ENCODE results near the gene NT5C3B.
A peak's percentile ranks its signal among the peaks of the same experiment; 100 is the strongest.
"Not testable (repeated sequence)": the region's sequence is repeated elsewhere in the genome, so short reads cannot be mapped to it uniquely, and the experiment has no call there.

Gene NT5C3B

DNA sequence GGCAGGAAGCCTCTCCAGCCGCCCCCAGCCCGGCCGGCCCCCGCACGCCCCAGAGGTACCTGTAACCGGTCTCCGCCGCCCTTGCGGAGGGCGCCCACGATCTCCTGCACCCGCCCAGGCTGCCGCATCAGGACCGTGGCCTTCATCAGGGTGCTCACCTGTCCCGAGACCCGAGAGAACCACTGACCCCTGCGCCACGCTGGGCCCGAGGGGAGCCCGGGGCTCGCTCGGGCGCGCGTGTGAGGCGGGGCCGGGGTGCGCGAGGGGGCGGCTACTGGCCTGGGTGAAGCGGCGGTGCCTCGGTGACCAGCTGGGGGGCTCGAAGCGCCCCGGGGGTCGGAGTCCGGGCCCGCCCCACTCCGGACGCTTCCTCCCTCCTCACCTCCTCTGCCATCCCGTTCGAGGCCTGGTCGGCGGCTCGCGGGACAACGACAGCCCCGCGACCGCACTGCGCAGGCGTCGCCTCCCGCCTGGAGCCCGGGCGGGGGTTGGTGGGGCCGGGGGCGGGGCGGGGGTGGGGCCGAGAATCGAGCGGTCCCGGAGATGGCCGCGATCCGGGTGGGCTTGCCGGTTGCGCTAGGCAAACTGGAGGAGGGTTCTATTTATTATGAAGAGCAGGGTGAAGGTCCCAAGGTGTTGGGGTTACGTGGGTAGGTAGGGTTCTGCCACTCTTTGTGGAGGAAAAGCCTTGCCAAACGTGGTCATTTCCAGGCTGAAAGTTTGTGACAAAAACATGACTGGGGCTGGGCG, at the start of gene NT5C3B:
Gene NT5C3B (minus strand): TSS at position 433 of the 750 bp plus-strand sequence. CDS start 39 bp downstream, at position 394.
- peaks cover 9% of the 10 kb centered on the region for H3K36me3 ChIP-seq (replicated peaks; ENCODE audit: low read depth, low read length)
- peaks cover 5% of the 10 kb centered on the region; the same call in 1 of the 2 replicates for H3K27me3 ChIP-seq (ENCODE audit: low read depth, low read length)
- TF ChIP-seq EZH2phosphoT487 (IDR thresholded peaks at IDR 0.05; ENCODE audit: low read depth) (no peak), CTCF (IDR thresholded peaks at IDR 0.05; ENCODE audit: low read depth, low read length) (no peak)
- no peaks in the 10 kb centered on the region for H3K9me3 ChIP-seq (ENCODE audit: insufficient read depth, low read length)
- H3K9ac ChIP-seq (ENCODE audit: low read length) = peak within 1 kb of the TSS; percentile 81
- H3K27ac ChIP-seq (ENCODE audit: low read length) = peak within 1 kb of the TSS; percentile 26; the same call in 1 of the 2 replicates
- peaks cover 14% of the 10 kb centered on the region for H3K79me2 ChIP-seq (ENCODE audit: low read length)
- peaks cover 11% of the 10 kb centered on the region for H3K4me1 ChIP-seq (ENCODE audit: low read length)
- H4K20me1 ChIP-seq (ENCODE audit: insufficient read depth, low read length) = no peaks in the 10 kb centered on the region
- H3K4me3 ChIP-seq (ENCODE audit: low read length) = peak within 1 kb of the TSS; percentile 84
- peak within 1 kb of the TSS; percentile 75 for H2AFZ ChIP-seq (ENCODE audit: low read depth, low read length)
- H3K4me2 ChIP-seq (ENCODE audit: low read length) = peak within 1 kb of the TSS; percentile 87

DNA sequence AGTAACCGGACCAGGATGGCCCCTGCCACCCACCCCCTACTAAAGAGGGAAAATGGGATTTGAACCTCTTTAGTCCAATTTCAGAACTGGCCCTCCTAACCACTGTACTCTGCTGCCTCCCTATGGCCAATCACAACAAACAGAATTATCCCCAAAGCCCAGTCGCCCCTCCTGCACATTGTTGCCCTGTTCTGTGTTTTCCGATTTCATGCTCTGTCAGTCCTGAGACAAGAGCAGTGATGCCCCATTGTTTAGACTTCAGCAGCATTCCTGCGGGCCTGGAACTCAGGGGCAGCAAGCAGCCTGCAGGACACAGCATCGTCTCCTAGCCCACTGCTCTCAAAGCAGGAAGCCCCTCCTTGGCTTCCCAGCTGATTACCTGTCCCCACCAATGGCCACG, 49.7 kb upstream of the NT5C3B start:
- Histone ChIP-seq H3K4me1 (ENCODE audit: low read length) (no peaks in the 10 kb centered on the region), H2AFZ (ENCODE audit: low read depth, low read length) (no peak overlapping the region), H3K4me2 (ENCODE audit: low read length) (no peak overlapping the region), H3K27ac (ENCODE audit: low read length) (no peak overlapping the region), H3K9ac (ENCODE audit: low read length) (no peak overlapping the region), H4K20me1 (ENCODE audit: insufficient read depth, low read length) (peaks cover 3% of the 10 kb centered on the region; the same call in 1 of the 2 replicates), H3K4me3 (ENCODE audit: low read length) (no peak overlapping the region), H3K9me3 (ENCODE audit: insufficient read depth, low read length) (no peaks in the 10 kb centered on the region), H3K36me3 (replicated peaks; ENCODE audit: low read depth, low read length) (peaks cover 62% of the 10 kb centered on the region), H3K27me3 (ENCODE audit: low read depth, low read length) (no peaks in the 10 kb centered on the region), H3K79me2 (ENCODE audit: low read length) (no peaks in the 10 kb centered on the region)
- TF ChIP-seq CTCF (IDR thresholded peaks at IDR 0.05; ENCODE audit: low read depth, low read length) = peak; percentile 42
- TF ChIP-seq EZH2phosphoT487 (IDR thresholded peaks at IDR 0.05; ENCODE audit: low read depth) = no peak

GRCh38 chr17:41882756-41883155, 46.7 kb upstream of the NT5C3B start:
- Histone ChIP-seq H3K36me3 (replicated peaks; ENCODE audit: low read depth, low read length) (peaks cover 70% of the 10 kb centered on the region), H3K4me3 (ENCODE audit: low read length) (no peak overlapping the region), H3K27me3 (ENCODE audit: low read depth, low read length) (no peaks in the 10 kb centered on the region), H2AFZ (ENCODE audit: low read depth, low read length) (no peak overlapping the region), H3K79me2 (ENCODE audit: low read length) (no peaks in the 10 kb centered on the region), H3K9ac (ENCODE audit: low read length) (no peak overlapping the region), H3K9me3 (ENCODE audit: insufficient read depth, low read length) (no peaks in the 10 kb centered on the region), H4K20me1 (ENCODE audit: insufficient read depth, low read length) (peaks cover 3% of the 10 kb centered on the region; the same call in 1 of the 2 replicates), H3K27ac (ENCODE audit: low read length) (no peak overlapping the region), H3K4me1 (ENCODE audit: low read length) (no peaks in the 10 kb centered on the region), H3K4me2 (ENCODE audit: low read length) (no peak overlapping the region)
- TF ChIP-seq CTCF (IDR thresholded peaks at IDR 0.05; ENCODE audit: low read depth, low read length) (no peak), EZH2phosphoT487 (IDR thresholded peaks at IDR 0.05; ENCODE audit: low read depth) (no peak)

DNA sequence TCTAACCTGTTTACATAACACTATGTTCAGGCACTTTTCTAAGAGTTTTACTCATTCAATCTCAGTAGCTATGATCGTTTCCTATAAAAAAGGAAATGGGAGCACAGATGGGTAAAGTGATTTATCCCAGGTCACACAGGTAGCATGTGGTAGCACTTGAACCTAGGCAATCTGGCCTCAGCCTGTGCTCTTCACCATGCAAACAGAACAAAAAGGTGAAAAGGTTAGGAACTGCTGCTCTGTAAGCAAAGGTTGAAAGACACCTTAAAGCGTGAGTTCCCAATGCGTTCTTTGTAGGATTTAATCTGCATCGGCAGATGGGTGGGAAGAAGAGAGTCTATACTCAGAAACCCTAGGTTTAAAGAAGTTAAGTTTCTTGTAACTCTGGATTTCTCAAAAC, 44.1 kb upstream of the NT5C3B start:
- no peaks in the 10 kb centered on the region for H3K79me2 ChIP-seq (ENCODE audit: low read length)
- no peak overlapping the region for H3K4me3 ChIP-seq (ENCODE audit: low read length)
- H3K27ac ChIP-seq (ENCODE audit: low read length) = no peak overlapping the region
- no peaks in the 10 kb centered on the region for H3K27me3 ChIP-seq (ENCODE audit: low read depth, low read length)
- peaks cover 55% of the 10 kb centered on the region for H3K36me3 ChIP-seq (replicated peaks; ENCODE audit: low read depth, low read length)
- TF ChIP-seq EZH2phosphoT487 (IDR thresholded peaks at IDR 0.05; ENCODE audit: low read depth) (no peak), CTCF (IDR thresholded peaks at IDR 0.05; ENCODE audit: low read depth, low read length) (no peak)
- H3K4me1 ChIP-seq (ENCODE audit: low read length) = no peaks in the 10 kb centered on the region
- no peak overlapping the region for H2AFZ ChIP-seq (ENCODE audit: low read depth, low read length)
- no peak overlapping the region for H3K9ac ChIP-seq (ENCODE audit: low read length)
- H3K4me2 ChIP-seq (ENCODE audit: low read length) = no peak overlapping the region
- peaks cover 3% of the 10 kb centered on the region; the same call in 1 of the 2 replicates for H4K20me1 ChIP-seq (ENCODE audit: insufficient read depth, low read length)
- no peaks in the 10 kb centered on the region for H3K9me3 ChIP-seq (ENCODE audit: insufficient read depth, low read length)

GRCh38 chr17:41874293-41874670, 38.2 kb upstream of the NT5C3B start:
- not testable (repeated sequence) for H3K27me3 ChIP-seq (ENCODE audit: low read depth, low read length); H3K79me2 ChIP-seq (ENCODE audit: low read length); H2AFZ ChIP-seq (ENCODE audit: low read depth, low read length); H3K4me1 ChIP-seq (ENCODE audit: low read length); H3K27ac ChIP-seq (ENCODE audit: low read length); H3K4me3 ChIP-seq (ENCODE audit: low read length); H3K9ac ChIP-seq (ENCODE audit: low read length); H3K4me2 ChIP-seq (ENCODE audit: low read length); H3K9me3 ChIP-seq (ENCODE audit: insufficient read depth, low read length); H4K20me1 ChIP-seq (ENCODE audit: insufficient read depth, low read length)
- peaks cover 55% of the 10 kb centered on the region for H3K36me3 ChIP-seq (replicated peaks; ENCODE audit: low read depth, low read length)
